Neutrophil (primary cell): Measurements from ENCODE around the gene FAM3B.

ENCODE experiments used
- H3K27ac ChIP-seq: fragments of 200-600 bp; sonication (generic); 2 replicates; pipeline ENCODE4 v1.5.1; 2016; ENCODE audit warnings: mild to moderate bottlenecking, moderate library complexity
- H3K27me3 ChIP-seq: fragments of 200-600 bp; sonication (generic); 2 replicates; pipeline ENCODE4 v1.6.0; 2016; ENCODE audit warnings: mild to moderate bottlenecking
- H3K36me3 ChIP-seq: fragments of 200-600 bp; sonication (generic); 2 replicates; pipeline ENCODE4 v1.5.1; 2017
- H3K4me1 ChIP-seq, 2 experiments: fragments of 200-600 bp in 1 of 2; sonication (generic) in 1 of 2; 1 replicate in 1 of 2; 2 replicates in 1 of 2; pipeline versions ENCODE4 v1.5.1 to v1.6.1; 2013 to 2016; ENCODE audit warnings: low read depth in 1 of 2, low read length in 1 of 2, mild to moderate bottlenecking in 1 of 2, moderate library complexity in 1 of 2; ENCODE audit not compliant: control insufficient read depth in 1 of 2, insufficient read depth in 1 of 2
- H3K4me3 ChIP-seq, 2 experiments: fragments of 200-600 bp in 1 of 2; sonication (generic) in 1 of 2; 1 replicate in 1 of 2; 2 replicates in 1 of 2; pipeline ENCODE4 v1.5.1; 2013 to 2016; ENCODE audit warnings: low read depth in 1 of 2, low read length in 1 of 2, mild to moderate bottlenecking in 1 of 2, moderate library complexity in 1 of 2
- H3K9me3 ChIP-seq: fragments of 200-600 bp; sonication (generic); 2 replicates; pipeline ENCODE4 v1.5.1; 2016
- CTCF ChIP-seq: fragments of 200-600 bp; sonication (generic); IDR thresholded peaks from 2 replicates; pipeline ENCODE4 v1.5.1; 2016; ENCODE audit warnings: antibody characterized with exemption

FAM3B gene

GRCh38 chr21:41327753-41328152 lies 11.2 kb downstream of the FAM3B start:
- no peak overlapping the region for H3K4me3 ChIP-seq
- H3K27me3 ChIP-seq = peaks cover 10% of the 10 kb centered on the region
- H3K27ac ChIP-seq = no peak overlapping the region
- TF ChIP-seq CTCF = no peak
- H3K4me1 ChIP-seq = no peaks in the 10 kb centered on the region
- H3K36me3 ChIP-seq = no peaks in the 10 kb centered on the region
- no peaks in the 10 kb centered on the region for H3K9me3 ChIP-seq

GRCh38 chr21:41328660-41329607 lies 12.3 kb downstream of the FAM3B start:
- no peaks in the 10 kb centered on the region for H3K4me1 ChIP-seq
- no peak overlapping the region for H3K4me3 ChIP-seq
- no peaks in the 10 kb centered on the region for H3K9me3 ChIP-seq
- no peak overlapping the region for H3K27ac ChIP-seq
- TF ChIP-seq CTCF = no peak
- no peaks in the 10 kb centered on the region for H3K36me3 ChIP-seq
- H3K27me3 ChIP-seq = peaks cover 10% of the 10 kb centered on the region

- H3K27ac ChIP-seq = no peak overlapping the region
- peaks cover 10% of the 10 kb centered on the region for H3K27me3 ChIP-seq
- no peak for TF ChIP-seq CTCF
- H3K4me3 ChIP-seq = no peak overlapping the region
- H3K4me1 ChIP-seq = no peaks in the 10 kb centered on the region
- no peaks in the 10 kb centered on the region for H3K36me3 ChIP-seq
- no peaks in the 10 kb centered on the region for H3K9me3 ChIP-seq
Observed at GRCh38 chr21:41333752-41334151, 17.2 kb downstream of the FAM3B start.

- no peaks in the 10 kb centered on the region for H3K36me3 ChIP-seq
- no peaks in the 10 kb centered on the region for H3K9me3 ChIP-seq
- H3K27me3 ChIP-seq = no peaks in the 10 kb centered on the region
- H3K27ac ChIP-seq = no peak overlapping the region
- TF ChIP-seq CTCF = no peak
- H3K4me1 ChIP-seq = no peaks in the 10 kb centered on the region
- no peak overlapping the region for H3K4me3 ChIP-seq
Observed at GRCh38 chr21:41337515-41337914, 20.9 kb downstream of the FAM3B start.

DNA sequence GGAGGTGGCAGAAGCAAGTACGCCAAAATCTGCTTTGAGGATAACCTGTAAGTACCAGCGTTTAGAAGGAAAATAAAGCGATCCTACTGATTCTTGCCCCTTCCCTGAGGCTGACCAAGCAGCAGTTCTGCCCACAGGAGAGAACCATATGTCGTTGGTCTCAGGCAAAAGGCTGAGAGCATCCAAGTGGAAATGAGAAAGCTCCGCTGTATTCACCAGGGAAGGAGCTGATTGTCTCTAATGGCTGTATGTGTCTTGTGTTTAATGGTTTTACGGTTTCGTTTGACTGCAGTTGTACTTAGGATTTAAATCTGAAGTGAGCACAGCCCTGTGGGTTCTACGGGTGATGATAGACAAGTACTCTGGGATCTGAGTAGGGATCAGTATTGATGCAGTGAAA lies 21.9 kb downstream of the FAM3B start:
- Histone ChIP-seq H3K9me3 (no peaks in the 10 kb centered on the region), H3K4me3 (no peak overlapping the region)

More for the DNA sequence above, 21.9 kb downstream of the FAM3B start:
- Histone ChIP-seq H3K36me3 (no peaks in the 10 kb centered on the region), H3K27me3 (no peaks in the 10 kb centered on the region), H3K4me1 (no peaks in the 10 kb centered on the region), H3K27ac (no peak overlapping the region)
- TF ChIP-seq CTCF = no peak
